PC-3 (cell line): ENCODE results near the gene PLXNA3. TPM values are rescaled to one million over a fixed set of nuclear protein-coding genes. Genes with fewer than 3 reads are reported as not detected.

ENCODE experiments used
- ATAC-seq: fragments of 200-7000 bp; cut with Tn5 transposase; 2 replicates; pipeline ENCODE4 v1.9.1; 2020; ENCODE audit warnings: mild to moderate bottlenecking, moderate library complexity
- BruUV-seq: library from RNA; stranded (reverse); fragments of 400-500 nt; replicated peaks from 2 replicates; lab custom pipeline; 2021; lab: Mats Ljungman, UMichigan
- CTCF ChIA-PET: fragments of 300-600 bp; sonication (Branson Sonifier 250); formaldehyde crosslinking; loops from one replicate; lab custom pipeline; 2022; ENCODE audit warnings: antibody characterized with exemption; lab: Charles Lee
- POLR2A ChIA-PET: fragments of 300-600 bp; sonication (Branson Sonifier 250); formaldehyde crosslinking; loops from one replicate; lab custom pipeline; 2022; ENCODE audit warnings: antibody characterized with exemption; ENCODE audit not compliant: unreplicated experiment; lab: Charles Lee
- DNase-seq: peaks from one replicate; pipeline ENCODE4 v3.0.0-alpha.2; 2015
- H2AFZ ChIP-seq: fragments of 300-600 bp; sonication (generic); 2 replicates; pipeline ENCODE4 v1.6.0; 2016; ENCODE audit warnings: antibody characterized with exemption, low read length
- H3F3A ChIP-seq: fragments of 300-600 bp; sonication (generic); one replicate; pipeline ENCODE4 v1.6.0; 2017; ENCODE audit warnings: antibody characterized with exemption, low read length, control low read depth, mild to moderate bottlenecking; ENCODE audit not compliant: unreplicated experiment
- H3K27ac ChIP-seq: fragments of 300-600 bp; sonication (generic); 2 replicates; pipeline ENCODE4 v1.5.1; 2016; ENCODE audit warnings: mild to moderate bottlenecking, low read length
- H3K27me3 ChIP-seq: fragments of 300-600 bp; sonication (generic); 2 replicates; pipeline ENCODE4 v1.6.1; 2016; ENCODE audit warnings: low read length, mixed read lengths
- H3K36me3 ChIP-seq: fragments of 300-600 bp; sonication (generic); 2 replicates; pipeline ENCODE4 v1.6.1; 2016; ENCODE audit warnings: low read depth, mixed run types, low read length, mixed read lengths
- H3K4me1 ChIP-seq: fragments of 300-600 bp; sonication (generic); 2 replicates; pipeline ENCODE4 v1.5.1; 2016; ENCODE audit warnings: low read length; ENCODE audit not compliant: insufficient read depth
- H3K4me2 ChIP-seq: fragments of 300-600 bp; sonication (generic); 2 replicates; pipeline ENCODE4 v1.6.0; 2016; ENCODE audit warnings: low read length
- H3K4me3 ChIP-seq: fragments of 300-600 bp; sonication (generic); 2 replicates; pipeline ENCODE4 v1.5.1; 2016; ENCODE audit warnings: mild to moderate bottlenecking, low read length, mixed read lengths
- H3K79me2 ChIP-seq: fragments of 300-600 bp; sonication (generic); 2 replicates; pipeline ENCODE4 v1.6.1; 2017; ENCODE audit warnings: low read length, mixed read lengths
- H3K9ac ChIP-seq: fragments of 300-600 bp; sonication (generic); 2 replicates; pipeline ENCODE4 v1.6.0; 2016; ENCODE audit warnings: mild to moderate bottlenecking, low read length
- H3K9me2 ChIP-seq: fragments of 300-600 bp; sonication (generic); replicated peaks from 2 replicates; pipeline ENCODE4 v1.6.1; 2016; ENCODE audit warnings: mixed run types, low read length, mixed read lengths
- H3K9me3 ChIP-seq: fragments of 300-600 bp; sonication (generic); 2 replicates; pipeline ENCODE4 v1.6.1; 2016; ENCODE audit warnings: low read length, mixed read lengths
- H4K20me1 ChIP-seq: fragments of 300-600 bp; sonication (generic); 2 replicates; pipeline ENCODE4 v1.6.1; 2016; ENCODE audit warnings: low read length, mixed read lengths
- EZH2 ChIP-seq: fragments of 300-600 bp; sonication (generic); IDR thresholded peaks from one replicate; pipeline ENCODE4 v1.6.1; 2017; ENCODE audit warnings: antibody characterized with exemption, mild to moderate bottlenecking, low read length; ENCODE audit not compliant: unreplicated experiment
- EZH2phosphoT487 ChIP-seq: fragments of 300-600 bp; sonication (generic); IDR thresholded peaks from 2 replicates; pipeline ENCODE4 v1.6.1; 2018; ENCODE audit warnings: mild to moderate bottlenecking, antibody characterized with exemption, low read length, borderline replicate concordance
- intact Hi-C: fragments of 100-400 bp; cut with micrococcal nuclease; formaldehyde crosslinking; loops from 2 replicates; pipeline ENCODE4 v1.9.0; 2023
- total RNA-seq: library from RNA; depleted of rRNA; stranded (reverse); fragments of >200 nt; gene quantifications from 2 replicates; pipeline ENCODE4 v1.2.3, GENCODE V29; 2014
- TF ChIP-seq, protein P1 (sequence below): fragments of 300-600 bp; sonication (generic); conservative IDR thresholded peaks from 2 replicates; pipeline ENCODE4 v1.5.1; 2017; ENCODE audit warnings: antibody characterized with exemption, low read depth, mild to moderate bottlenecking, low read length

The PLXNA3 gene
- total RNA-seq, 1 experiment from 2014 or later = 5.3 TPM

DNA sequence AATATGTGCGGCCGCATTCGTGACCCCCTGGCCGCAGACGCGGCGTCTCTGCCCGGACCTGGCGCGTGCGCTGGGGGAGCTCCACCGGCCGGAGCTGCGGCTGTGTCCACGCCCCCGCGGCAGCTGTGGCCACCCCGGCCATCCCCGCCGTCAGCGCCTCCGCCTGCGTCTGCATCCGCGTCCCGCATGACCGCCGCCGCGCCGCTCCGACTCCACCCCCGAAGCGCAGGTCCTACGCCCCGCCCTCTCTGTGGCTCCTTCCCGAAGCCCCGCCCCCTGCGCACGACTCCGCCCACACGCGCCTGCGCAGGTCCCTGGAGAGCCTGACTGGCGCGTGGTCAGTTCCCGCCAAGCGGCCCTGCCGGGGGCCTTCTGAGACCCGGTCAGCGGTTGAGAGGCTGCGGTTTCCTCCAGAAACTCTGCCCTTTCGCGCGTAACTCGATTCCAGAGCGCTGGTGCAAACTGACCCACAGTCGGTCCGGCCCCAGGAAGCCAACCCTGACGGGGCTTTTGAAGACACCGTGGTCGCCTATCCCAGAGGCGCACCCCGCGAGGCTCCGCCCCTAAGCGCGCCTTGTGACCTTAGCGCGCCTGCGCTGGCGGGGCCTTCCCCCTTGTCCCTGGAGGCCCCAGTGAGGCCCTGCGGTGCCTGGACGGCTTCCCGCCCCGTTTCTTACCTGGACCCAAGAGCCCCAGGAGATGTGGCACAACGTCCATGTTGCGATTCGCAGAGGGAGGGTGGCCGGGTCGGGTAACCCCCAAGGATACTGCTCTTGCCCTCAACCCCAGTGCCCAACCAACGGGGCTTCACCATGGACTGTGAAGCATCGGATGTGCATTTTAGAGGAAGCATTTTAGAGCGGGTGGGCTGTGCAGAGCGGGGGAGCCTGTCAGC is 20.9 kb downstream of the PLXNA3 start, which contains the start of gene LAGE3:
Gene LAGE3 (minus strand): TSS at position 554 of the 895 bp plus-strand sequence. CDS start 366 bp downstream, at position 188.
- DNase-seq (peak; percentile 87), ATAC-seq (peak; percentile 89)
- Histone ChIP-seq H3K9me3 (no peaks in the 10 kb centered on the region), H2AFZ (peak within 1 kb of the TSS; percentile 90), H3K79me2 (peaks cover 6% of the 10 kb centered on the region; the same call in 1 of the 2 replicates), H3K27ac (no peak within 1 kb of the TSS), H3K4me3 (peak within 1 kb of the TSS; percentile 72), H3K36me3 (peaks cover 2% of the 10 kb centered on the region; the same call in 1 of the 2 replicates), H4K20me1 (no peaks in the 10 kb centered on the region), H3K27me3 (no peaks in the 10 kb centered on the region), H3K9ac (peak within 1 kb of the TSS; percentile 60), H3K9me2 (no peaks in the 10 kb centered on the region), H3F3A (no peaks in the 10 kb centered on the region), H3K4me2 (peak within 1 kb of the TSS; percentile 94), H3K4me1 (peaks cover 12% of the 10 kb centered on the region)
- no peak for TF ChIP-seq EZH2
- no peak for TF ChIP-seq EZH2phosphoT487
- TF ChIP-seq, protein P1, sequence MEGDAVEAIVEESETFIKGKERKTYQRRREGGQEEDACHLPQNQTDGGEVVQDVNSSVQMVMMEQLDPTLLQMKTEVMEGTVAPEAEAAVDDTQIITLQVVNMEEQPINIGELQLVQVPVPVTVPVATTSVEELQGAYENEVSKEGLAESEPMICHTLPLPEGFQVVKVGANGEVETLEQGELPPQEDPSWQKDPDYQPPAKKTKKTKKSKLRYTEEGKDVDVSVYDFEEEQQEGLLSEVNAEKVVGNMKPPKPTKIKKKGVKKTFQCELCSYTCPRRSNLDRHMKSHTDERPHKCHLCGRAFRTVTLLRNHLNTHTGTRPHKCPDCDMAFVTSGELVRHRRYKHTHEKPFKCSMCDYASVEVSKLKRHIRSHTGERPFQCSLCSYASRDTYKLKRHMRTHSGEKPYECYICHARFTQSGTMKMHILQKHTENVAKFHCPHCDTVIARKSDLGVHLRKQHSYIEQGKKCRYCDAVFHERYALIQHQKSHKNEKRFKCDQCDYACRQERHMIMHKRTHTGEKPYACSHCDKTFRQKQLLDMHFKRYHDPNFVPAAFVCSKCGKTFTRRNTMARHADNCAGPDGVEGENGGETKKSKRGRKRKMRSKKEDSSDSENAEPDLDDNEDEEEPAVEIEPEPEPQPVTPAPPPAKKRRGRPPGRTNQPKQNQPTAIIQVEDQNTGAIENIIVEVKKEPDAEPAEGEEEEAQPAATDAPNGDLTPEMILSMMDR = no peak
- ChIA-PET POLR2A (interaction anchor here (1.0 kb wide), 1 partner anchor 11 kb away, joined by 4 read pairs; the partner anchor contains the start of gene SLC10A3), CTCF (no interaction called here)
- TSS peak; percentile 25 for BruUV-seq
- intact Hi-C loops = loop anchor here (5.0 kb wide), 1 partner anchor 37 kb away; the partner anchor contains the start of gene FAM50A

- BruUV-seq = no TSS peak
- no peaks in the 10 kb centered on the region for H4K20me1 ChIP-seq
- peaks cover 12% of the 10 kb centered on the region for H3K36me3 ChIP-seq
- no peaks in the 10 kb centered on the region for H3K9me2 ChIP-seq
- no peak overlapping the region for H3K4me2 ChIP-seq
- no peak overlapping the region for H3K4me3 ChIP-seq
- POLR2A ChIA-PET = no interaction called here
- H3K27me3 ChIP-seq = no peaks in the 10 kb centered on the region
- H3K27ac ChIP-seq = no peak overlapping the region
- DNase-seq = no peak
- TF ChIP-seq EZH2phosphoT487 (no peak), EZH2 (no peak)
- TF ChIP-seq, protein P1 = no peak
- no peaks in the 10 kb centered on the region for H3K9me3 ChIP-seq
- H2AFZ ChIP-seq = no peak overlapping the region
- H3K79me2 ChIP-seq = peaks cover 28% of the 10 kb centered on the region
- no peaks in the 10 kb centered on the region for H3F3A ChIP-seq
- H3K4me1 ChIP-seq = peaks cover 31% of the 10 kb centered on the region
- no peak overlapping the region for H3K9ac ChIP-seq
- CTCF ChIA-PET = no interaction called here
- ATAC-seq = no peak
- intact Hi-C loops = no loop called here
Observed at GRCh38 chrX:154481195-154481594, 23.1 kb downstream of the PLXNA3 start.
